Osteocyte (in vitro differentiated cells): ENCODE data around the gene EXD3. TPM values are rescaled to one million over a fixed set of nuclear protein-coding genes. Genes with fewer than 3 reads are reported as not detected.
"Not testable (repeated sequence)": the region's sequence is repeated elsewhere in the genome, so short reads cannot be mapped to it uniquely, and the experiment has no call there.

Experiments used
- DNase-seq: peaks from one replicate; pipeline ENCODE4 v3.0.0; 2021; ENCODE audit warnings: mixed read lengths; ENCODE audit not compliant: unreplicated experiment; ENCODE audit errors: extremely low spot score
- H3K27ac Mint-ChIP-seq: one replicate; pipeline ENCODE4 v1.8.0; 2021; ENCODE audit warnings: mild to moderate bottlenecking, mixed read lengths; ENCODE audit not compliant: unreplicated experiment
- H3K27me3 Mint-ChIP-seq: one replicate; pipeline ENCODE4 v1.8.0; 2021; ENCODE audit warnings: mixed read lengths; ENCODE audit not compliant: unreplicated experiment
- H3K36me3 Mint-ChIP-seq: one replicate; pipeline ENCODE4 v1.8.0; 2021; ENCODE audit warnings: mixed read lengths; ENCODE audit not compliant: unreplicated experiment
- H3K4me1 Mint-ChIP-seq: one replicate; pipeline ENCODE4 v1.8.0; 2021; ENCODE audit warnings: mixed read lengths; ENCODE audit not compliant: unreplicated experiment
- H3K4me3 Mint-ChIP-seq: one replicate; pipeline ENCODE4 v1.8.0; 2021; ENCODE audit warnings: mild to moderate bottlenecking, moderate library complexity, mixed read lengths; ENCODE audit not compliant: unreplicated experiment
- H3K9me3 Mint-ChIP-seq: one replicate; pipeline ENCODE4 v1.8.0; 2021; ENCODE audit warnings: mixed read lengths; ENCODE audit not compliant: unreplicated experiment
- CTCF ChIP-seq: fragments of 200-600 bp; sonication (generic); IDR thresholded peaks from 2 replicates; pipeline ENCODE4 v1.5.0; 2021; ENCODE audit warnings: antibody characterized with exemption, mild to moderate bottlenecking, moderate library complexity
- total RNA-seq: library from RNA; stranded (reverse); gene quantifications from 2 replicates; pipeline ENCODE4 v1.2.1, GENCODE V29; 2021

Gene EXD3
- total RNA-seq, 1 donor from 2014 or later = 21.5 TPM

DNA sequence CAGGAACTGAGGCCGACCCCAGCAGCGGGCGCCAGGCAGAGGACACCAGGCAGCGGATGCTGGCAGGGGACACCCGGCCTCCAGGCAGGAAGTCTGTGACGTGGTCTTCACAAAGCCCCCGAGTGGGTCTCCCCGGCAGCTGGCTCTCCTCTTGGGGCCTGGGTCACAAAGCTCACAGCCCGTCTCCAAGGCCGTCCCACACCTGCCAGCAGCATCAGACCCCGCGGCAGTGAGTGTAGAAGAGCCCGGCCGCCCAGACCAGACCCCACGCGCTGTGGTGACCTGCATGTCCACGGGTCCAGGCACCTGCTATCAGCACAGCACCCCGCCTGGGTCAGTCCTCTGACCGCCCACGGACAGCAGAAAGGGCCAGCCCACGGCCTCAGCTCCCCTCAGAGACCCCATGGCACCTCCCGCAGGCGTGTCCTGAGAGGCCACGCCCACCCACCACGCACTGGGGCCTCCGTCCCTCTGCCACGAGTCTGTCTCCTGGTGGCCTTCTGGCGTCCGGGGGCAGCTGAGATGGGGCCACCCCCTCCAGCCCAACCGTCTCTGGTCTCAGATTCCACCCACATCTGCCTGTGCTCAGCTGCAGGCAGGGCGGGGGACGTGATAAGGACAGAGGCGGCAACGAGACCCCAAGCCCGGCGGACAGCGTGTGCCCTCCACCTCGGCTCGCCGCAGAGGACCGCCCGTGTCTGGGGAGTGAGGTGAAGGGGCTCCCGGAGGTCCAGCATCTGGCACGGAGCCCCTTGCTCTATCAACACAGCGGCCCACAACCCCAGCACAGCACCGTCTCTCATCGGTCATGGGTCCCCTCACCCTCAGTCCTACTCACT lies 34.2 kb downstream of the EXD3 start:
- Mint-ChIP-seq H3K27me3 (no peaks in the 10 kb centered on the region), H3K4me3 (no peak overlapping the region), H3K36me3 (no peaks in the 10 kb centered on the region), H3K4me1 (peaks cover 1% of the 10 kb centered on the region), H3K27ac (no peak overlapping the region), H3K9me3 (no peaks in the 10 kb centered on the region)
- no peak for TF ChIP-seq CTCF
- DNase-seq = no peak

DNA sequence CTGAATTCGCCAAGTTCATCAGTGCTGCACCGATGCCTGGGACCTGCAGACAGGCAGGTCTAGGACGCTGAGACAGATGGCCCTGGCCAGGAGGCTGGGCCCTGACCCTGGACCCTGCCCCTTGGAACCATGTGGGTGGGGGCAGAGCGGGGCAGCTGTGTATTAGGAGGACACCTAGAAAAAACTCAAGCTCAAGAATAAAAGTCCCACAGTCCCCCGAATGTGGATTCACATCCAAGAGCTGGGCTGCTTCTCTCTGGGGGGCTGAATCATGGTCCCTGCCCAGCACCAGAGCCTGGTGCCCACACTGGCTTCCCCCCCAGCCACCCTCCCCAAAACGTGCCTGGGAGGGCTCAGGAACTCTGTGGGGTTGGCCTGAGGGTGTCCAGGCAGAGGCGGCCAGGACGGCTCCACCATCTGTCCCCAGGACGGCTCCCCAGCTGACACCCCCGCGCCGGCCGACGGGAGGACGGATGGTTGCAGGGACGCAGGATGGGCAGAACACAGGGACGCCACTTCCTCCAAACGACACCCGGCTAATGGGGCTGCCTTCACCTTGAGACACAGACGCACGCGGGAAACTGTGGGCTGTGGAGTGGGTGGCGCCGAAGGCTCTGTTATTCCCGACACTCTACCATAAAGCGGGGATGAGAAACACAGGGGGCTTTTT lies 34.9 kb downstream of the EXD3 start:
- H3K9me3 Mint-ChIP-seq = no peaks in the 10 kb centered on the region
- peaks cover 1% of the 10 kb centered on the region for H3K4me1 Mint-ChIP-seq
- no peaks in the 10 kb centered on the region for H3K36me3 Mint-ChIP-seq
- DNase-seq = no peak
- H3K4me3 Mint-ChIP-seq = no peak overlapping the region
- no peak for TF ChIP-seq CTCF
- H3K27me3 Mint-ChIP-seq = no peaks in the 10 kb centered on the region
- no peak overlapping the region for H3K27ac Mint-ChIP-seq

GRCh38 chr9:137387114-137387890 lies 35.7 kb downstream of the EXD3 start:
- Mint-ChIP-seq H3K36me3 (no peaks in the 10 kb centered on the region), H3K9me3 (no peaks in the 10 kb centered on the region), H3K27me3 (no peaks in the 10 kb centered on the region), H3K4me1 (peaks cover 1% of the 10 kb centered on the region), H3K27ac (no peak overlapping the region), H3K4me3 (no peak overlapping the region)
- TF ChIP-seq CTCF = no peak
- DNase-seq = no peak

DNA sequence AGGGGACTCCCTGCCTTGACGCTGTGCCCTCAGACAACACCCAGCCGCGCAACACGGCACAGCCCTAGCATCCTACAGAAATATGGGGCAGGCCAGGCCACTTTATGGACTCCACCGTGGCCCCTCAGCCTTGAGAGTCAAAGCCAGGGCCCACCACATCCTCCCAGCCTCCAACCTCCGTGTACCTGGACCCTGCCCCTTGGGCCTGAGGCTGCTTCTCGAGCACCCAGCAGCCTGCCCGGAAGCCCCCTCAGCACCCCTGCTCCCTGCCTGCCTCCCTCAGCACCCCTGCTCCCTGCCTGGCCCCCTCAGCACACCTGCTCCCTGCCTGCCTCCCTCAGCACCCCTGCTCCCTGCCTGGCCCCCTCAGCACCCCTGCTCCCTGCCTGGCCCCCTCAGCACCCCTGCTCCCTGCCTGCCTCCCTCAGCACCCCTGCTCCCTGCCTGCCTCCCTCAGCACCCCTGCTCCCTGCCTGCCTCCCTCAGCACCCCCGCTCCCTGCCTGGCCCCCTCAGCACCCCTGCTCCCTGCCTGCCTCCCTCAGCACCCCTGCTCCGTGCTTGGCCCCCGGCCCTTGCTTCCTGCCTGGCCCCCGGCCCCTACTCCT lies 36.4 kb downstream of the EXD3 start:
- DNase-seq, H3K27ac Mint-ChIP-seq, H3K4me3 Mint-ChIP-seq, H3K36me3 Mint-ChIP-seq, H3K4me1 Mint-ChIP-seq, H3K9me3 Mint-ChIP-seq, H3K27me3 Mint-ChIP-seq: not testable (repeated sequence)

GRCh38 chr9:137385061-137385655 lies 37.8 kb downstream of the EXD3 start:
- no peak for DNase-seq
- no peaks in the 10 kb centered on the region for H3K9me3 Mint-ChIP-seq
- no peaks in the 10 kb centered on the region for H3K36me3 Mint-ChIP-seq

More at GRCh38 chr9:137385061-137385655, 37.8 kb downstream of the EXD3 start:
- Mint-ChIP-seq H3K4me3 (no peak overlapping the region), H3K27ac (no peak overlapping the region), H3K4me1 (peaks cover 1% of the 10 kb centered on the region), H3K27me3 (no peaks in the 10 kb centered on the region)
- no peak for TF ChIP-seq CTCF
